DOHH2 (cell line): Measurements from ENCODE around the gene SCNN1B.

Experiments used
- H3F3A ChIP-seq: fragments of 200-600 bp; sonication (generic), shearing (Covaris generic); 2 replicates; pipeline ENCODE4 v1.6.0; 2016; ENCODE audit warnings: antibody characterized with exemption, mild to moderate bottlenecking; ENCODE audit not compliant: control insufficient read depth, insufficient read depth
- H3K27ac ChIP-seq: fragments of 200-600 bp; sonication (generic); 2 replicates; pipeline ENCODE4 v1.5.1; 2014; ENCODE audit warnings: low read depth, mild to moderate bottlenecking, low read length, moderate library complexity
- H3K27me3 ChIP-seq: fragments of 200-600 bp; sonication (generic); 2 replicates; pipeline ENCODE4 v1.6.1; 2014; ENCODE audit warnings: mild to moderate bottlenecking, low read length, mixed read lengths; ENCODE audit not compliant: control insufficient read depth
- H3K36me3 ChIP-seq: fragments of 200-600 bp; sonication (generic); 2 replicates; pipeline ENCODE4 v1.6.1; 2014; ENCODE audit warnings: mild to moderate bottlenecking, low read length, moderate library complexity, mixed read lengths; ENCODE audit not compliant: control insufficient read depth
- H3K4me1 ChIP-seq: fragments of 200-600 bp; sonication (generic); 2 replicates; pipeline ENCODE4 v1.6.1; 2014; ENCODE audit warnings: mild to moderate bottlenecking, low read length, mixed read lengths; ENCODE audit not compliant: control insufficient read depth
- H3K4me2 ChIP-seq: fragments of 200-600 bp; sonication (generic); 2 replicates; pipeline ENCODE4 v1.6.0; 2014; ENCODE audit warnings: mild to moderate bottlenecking, low read length, moderate library complexity
- H3K4me3 ChIP-seq: fragments of 200-600 bp; sonication (generic); 2 replicates; pipeline ENCODE4 v1.5.1; 2014; ENCODE audit warnings: mild to moderate bottlenecking, low read length, mixed read lengths
- H3K79me2 ChIP-seq: fragments of 200-600 bp; sonication (generic); 2 replicates; pipeline ENCODE4 v1.6.1; 2014; ENCODE audit warnings: mild to moderate bottlenecking, low read length, mixed read lengths; ENCODE audit not compliant: control insufficient read depth
- H3K9me2 ChIP-seq: fragments of 200-600 bp; sonication (generic); replicated peaks from 2 replicates; pipeline ENCODE4 v1.6.1; 2014; ENCODE audit warnings: mild to moderate bottlenecking, low read length, mixed read lengths; ENCODE audit not compliant: control insufficient read depth
- H3K9me3 ChIP-seq: fragments of 200-600 bp; sonication (generic); 2 replicates; pipeline ENCODE4 v1.6.1; 2014; ENCODE audit warnings: antibody characterized with exemption, low read length, mixed read lengths; ENCODE audit not compliant: control insufficient read depth, insufficient read depth
- H4K20me1 ChIP-seq: fragments of 200-600 bp; sonication (generic); 2 replicates; pipeline ENCODE4 v1.6.0; 2014; ENCODE audit warnings: low read depth, mild to moderate bottlenecking, antibody characterized with exemption, low read length, moderate library complexity; ENCODE audit not compliant: control insufficient read depth, insufficient read depth
- CTCF ChIP-seq: fragments of 200-600 bp; sonication (generic); IDR thresholded peaks from one replicate; pipeline ENCODE4 v1.5.1; 2014; ENCODE audit warnings: antibody characterized with exemption, mild to moderate bottlenecking, low read depth, low read length; ENCODE audit not compliant: poor library complexity, severe bottlenecking
- EZH2phosphoT487 ChIP-seq: fragments of 200-600 bp; sonication (generic); IDR thresholded peaks from 2 replicates; pipeline ENCODE4 v1.6.1; 2017; ENCODE audit warnings: borderline replicate concordance, mild to moderate bottlenecking, antibody characterized with exemption, low read length, moderate library complexity, mixed read lengths

SCNN1B gene

GRCh38 chr16:23339787-23340186 lies 37.7 kb downstream of the SCNN1B start:
- Histone ChIP-seq H3K4me1 (peaks cover 40% of the 10 kb centered on the region), H3K79me2 (no peaks in the 10 kb centered on the region), H4K20me1 (no peaks in the 10 kb centered on the region), H3K36me3 (no peaks in the 10 kb centered on the region), H3K4me2 (no peak overlapping the region), H3K27me3 (no peaks in the 10 kb centered on the region), H3K9me3 (no peaks in the 10 kb centered on the region), H3F3A (peaks cover 12% of the 10 kb centered on the region), H3K27ac (no peak overlapping the region), H3K9me2 (no peaks in the 10 kb centered on the region), H3K4me3 (no peak overlapping the region)
- TF ChIP-seq EZH2phosphoT487 (no peak), CTCF (no peak)

GRCh38 chr16:23342083-23342640 lies 40.1 kb downstream of the SCNN1B start:
- H4K20me1 ChIP-seq = no peaks in the 10 kb centered on the region
- H3K27ac ChIP-seq = no peak overlapping the region
- H3K4me1 ChIP-seq = peaks cover 16% of the 10 kb centered on the region
- no peaks in the 10 kb centered on the region for H3K79me2 ChIP-seq
- no peaks in the 10 kb centered on the region for H3K9me3 ChIP-seq
- no peak overlapping the region for H3K4me3 ChIP-seq
- H3K9me2 ChIP-seq = no peaks in the 10 kb centered on the region
- H3K4me2 ChIP-seq = no peak overlapping the region
- no peaks in the 10 kb centered on the region for H3K36me3 ChIP-seq
- no peaks in the 10 kb centered on the region for H3F3A ChIP-seq
- no peak for TF ChIP-seq EZH2phosphoT487
- no peak for TF ChIP-seq CTCF
- H3K27me3 ChIP-seq = no peaks in the 10 kb centered on the region

GRCh38 chr16:23343643-23344612 lies 41.8 kb downstream of the SCNN1B start:
- Histone ChIP-seq H3K4me2 (no peak overlapping the region), H3K27ac (no peak overlapping the region), H3K4me3 (no peak overlapping the region), H3K9me3 (no peaks in the 10 kb centered on the region), H3K36me3 (no peaks in the 10 kb centered on the region), H3K4me1 (peaks cover 4% of the 10 kb centered on the region; the same call in 1 of the 2 replicates), H4K20me1 (no peaks in the 10 kb centered on the region), H3F3A (no peaks in the 10 kb centered on the region), H3K9me2 (no peaks in the 10 kb centered on the region), H3K79me2 (no peaks in the 10 kb centered on the region), H3K27me3 (no peaks in the 10 kb centered on the region)
- no peak for TF ChIP-seq EZH2phosphoT487
- no peak for TF ChIP-seq CTCF
